GM21390 (cell line): ENCODE measurements around the gene SLC2A13.
A peak's percentile ranks its signal among the peaks of the same experiment; 100 is the strongest.
"Not testable (repeated sequence)": the region's sequence is repeated elsewhere in the genome, so short reads cannot be mapped to it uniquely, and the experiment has no call there.

ENCODE experiments used
- ATAC-seq: cut with Tn5 transposase; IDR thresholded peaks from one replicate; pipeline ENCODE4 v1.9.1; 2021; ENCODE audit not compliant: unreplicated experiment

SLC2A13 gene

DNA sequence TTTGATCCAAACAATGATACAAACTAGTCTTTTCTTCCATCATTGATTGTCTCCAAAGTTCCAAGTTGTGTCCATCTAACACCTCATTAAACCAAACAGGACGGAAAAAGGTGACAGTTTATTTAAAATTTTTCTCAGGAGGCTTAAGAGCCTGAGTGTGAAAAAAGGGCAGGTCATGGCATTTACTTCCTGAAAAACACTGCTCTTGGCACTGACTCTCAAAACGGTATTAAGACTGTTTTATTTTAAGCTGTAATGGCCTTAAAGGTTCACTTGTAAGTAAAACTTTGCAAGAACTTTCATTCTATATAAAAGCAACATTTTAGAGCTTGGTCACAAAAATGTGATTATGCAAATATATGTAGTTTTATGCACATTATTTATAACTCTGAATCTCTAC lies 222.5 kb downstream of the SLC2A13 start:
- ATAC-seq = no peak

DNA sequence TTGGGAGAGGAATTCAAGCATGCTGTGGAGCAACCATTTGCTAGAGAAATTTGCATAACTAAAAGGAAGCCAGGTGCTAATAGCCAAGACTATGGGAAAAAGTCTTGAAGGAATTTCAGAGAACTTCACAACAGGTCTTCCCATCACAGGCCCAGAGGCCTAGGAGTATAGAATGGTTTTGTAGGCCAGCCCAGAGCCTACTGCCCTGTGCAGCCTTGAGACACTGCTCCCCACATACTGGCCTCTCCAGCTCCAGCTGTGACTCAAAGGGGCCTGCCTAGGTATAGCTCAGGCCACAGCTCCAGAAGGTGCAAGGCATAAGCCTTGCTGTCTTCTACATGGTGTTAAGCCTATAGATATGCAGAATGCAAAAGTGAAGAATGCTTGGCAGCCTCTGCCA lies 227.1 kb downstream of the SLC2A13 start:
- ATAC-seq = no peak

DNA sequence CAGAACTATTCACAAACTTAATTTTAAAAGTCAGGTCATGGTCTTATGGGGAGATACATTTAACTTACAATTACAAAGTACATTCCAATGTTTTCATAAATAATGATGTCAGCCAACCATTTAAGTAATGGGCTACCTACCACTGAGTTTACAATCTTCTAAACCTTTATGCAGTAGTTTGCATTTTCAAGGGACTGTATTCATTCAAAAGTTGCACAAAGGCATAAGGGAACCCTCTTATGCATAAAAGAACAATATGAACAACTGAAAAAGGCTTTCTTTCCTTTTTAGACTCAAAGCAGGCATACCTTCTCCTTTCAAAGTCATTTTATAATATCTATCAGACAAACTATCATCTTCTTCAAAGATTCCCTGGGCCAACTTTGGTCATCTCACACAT lies 230.2 kb downstream of the SLC2A13 start:
- ATAC-seq = no peak

DNA sequence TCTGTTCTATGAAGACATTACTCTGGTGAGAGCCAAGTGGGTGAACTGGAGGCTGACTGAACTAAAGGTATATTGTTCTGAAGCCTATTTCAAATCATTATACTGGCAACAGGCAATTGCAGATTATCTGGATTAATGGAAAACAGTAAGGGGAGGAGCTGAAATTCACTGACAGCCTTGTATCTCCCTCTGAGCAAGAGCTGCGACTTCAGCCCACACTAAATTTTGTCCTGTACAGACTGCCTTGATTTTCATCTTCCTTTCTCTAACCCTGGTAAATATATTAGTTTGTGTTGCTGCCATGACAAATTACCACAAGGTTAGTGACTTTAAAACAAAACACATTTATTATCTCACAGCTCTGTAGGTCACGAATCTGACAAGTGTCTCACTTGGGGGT lies 231.1 kb downstream of the SLC2A13 start:
- ATAC-seq = no peak

DNA sequence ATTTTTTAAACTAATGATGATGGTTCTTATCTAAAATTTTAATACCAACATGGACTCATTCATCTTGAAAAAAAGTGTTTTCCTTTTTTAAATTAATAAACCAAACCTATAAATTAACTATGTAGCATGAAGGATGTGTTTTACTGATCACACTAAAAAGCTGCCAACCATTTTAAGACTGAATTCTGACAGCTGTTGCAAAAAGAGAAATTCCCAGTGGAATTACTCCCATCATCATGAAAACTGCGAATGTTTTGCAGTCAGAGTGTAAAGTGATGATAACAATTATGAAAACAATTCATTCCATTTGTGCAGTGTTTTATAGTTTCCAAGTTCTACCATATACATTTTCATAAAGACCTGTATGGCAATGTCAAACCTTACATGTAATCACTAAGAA lies 232.8 kb downstream of the SLC2A13 start:
- no peak for ATAC-seq

DNA sequence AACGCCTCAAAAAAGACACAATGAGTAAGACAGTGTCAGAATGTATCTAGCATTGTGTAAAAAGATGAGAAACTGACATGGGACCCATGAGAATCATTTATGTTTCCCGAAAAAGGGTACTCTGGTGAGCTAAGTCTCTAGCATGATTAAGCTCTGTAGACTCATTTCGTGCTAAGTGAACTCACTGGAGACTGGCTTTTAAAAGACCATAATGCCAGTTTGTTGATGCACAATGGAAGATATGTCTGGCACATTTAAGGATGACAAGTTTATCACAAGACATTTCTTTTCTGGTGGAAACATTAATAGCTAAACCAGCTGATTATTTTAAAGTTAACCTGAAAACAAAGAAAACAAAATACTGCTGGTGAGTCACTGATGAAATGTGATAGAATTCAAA lies 233.5 kb downstream of the SLC2A13 start:
- ATAC-seq = no peak

DNA sequence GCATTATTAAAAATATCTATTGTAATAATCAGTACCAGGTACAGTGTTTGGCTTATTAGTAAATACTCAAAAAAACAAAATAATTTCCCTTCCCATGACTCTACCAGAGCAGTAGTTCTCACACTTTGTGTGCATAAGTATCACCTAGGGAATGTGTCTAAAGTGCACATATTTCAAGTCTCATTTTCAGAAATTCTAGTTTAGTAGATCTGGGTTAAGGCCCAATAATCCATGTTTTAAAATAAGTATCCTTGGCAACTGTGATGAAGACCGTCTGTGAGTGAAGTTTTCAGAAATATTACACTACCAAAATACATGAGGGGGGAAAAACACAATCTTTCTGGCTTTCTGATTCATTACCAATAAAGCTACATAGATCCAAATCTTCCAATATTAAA lies 237.6 kb downstream of the SLC2A13 start:
- ATAC-seq = no peak

DNA sequence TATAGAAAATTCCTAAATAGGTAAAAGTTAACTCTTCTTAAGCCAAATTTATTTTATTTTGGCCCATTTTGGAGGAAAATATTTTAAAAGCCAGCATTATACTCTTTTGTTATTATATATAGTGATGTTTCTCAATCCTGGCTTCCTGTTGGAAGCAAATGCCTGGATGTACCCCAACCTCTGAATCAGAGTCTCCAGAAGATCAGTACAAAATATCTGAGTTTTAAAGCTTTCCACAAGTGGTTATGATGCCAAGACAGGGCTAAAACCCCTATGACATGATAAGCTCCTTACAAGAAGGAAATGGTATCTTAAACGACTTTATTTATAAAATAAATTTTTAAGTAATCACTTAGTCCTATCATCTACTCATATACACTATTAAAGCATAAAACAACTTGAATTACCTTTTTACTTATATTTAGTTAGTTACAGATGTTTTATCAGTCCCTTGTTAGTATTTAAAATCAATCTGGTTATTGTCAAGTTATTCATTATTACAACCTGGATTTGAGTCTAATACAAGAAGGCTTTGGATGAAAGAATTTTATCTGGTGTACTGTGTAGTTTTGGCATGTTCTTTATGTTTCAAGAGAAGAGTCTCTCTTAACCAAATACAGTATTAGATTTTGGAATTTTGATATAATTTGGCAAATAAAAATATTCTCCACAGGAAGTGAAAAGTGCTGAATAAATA lies 238.1 kb downstream of the SLC2A13 start:
- ATAC-seq = no peak

DNA sequence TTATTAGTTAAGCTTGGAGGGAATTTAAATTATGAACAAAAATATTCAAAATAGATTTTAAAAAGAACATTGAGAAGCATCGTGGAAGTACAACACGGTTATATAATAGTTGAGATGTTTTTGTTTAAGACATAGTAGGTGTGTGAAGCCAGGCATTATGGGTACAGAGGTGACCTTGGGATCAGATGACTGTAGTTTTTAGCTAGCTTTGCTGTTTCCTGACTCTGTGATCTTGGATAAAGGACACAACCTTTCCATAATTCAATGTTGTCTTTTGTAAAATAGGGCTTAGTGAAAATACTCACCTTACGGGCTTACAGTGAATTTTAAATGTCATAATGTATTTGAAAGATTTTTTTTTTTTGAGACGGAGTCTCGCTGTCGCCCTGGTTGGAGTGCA lies 239.7 kb downstream of the SLC2A13 start:
- no peak for ATAC-seq

DNA sequence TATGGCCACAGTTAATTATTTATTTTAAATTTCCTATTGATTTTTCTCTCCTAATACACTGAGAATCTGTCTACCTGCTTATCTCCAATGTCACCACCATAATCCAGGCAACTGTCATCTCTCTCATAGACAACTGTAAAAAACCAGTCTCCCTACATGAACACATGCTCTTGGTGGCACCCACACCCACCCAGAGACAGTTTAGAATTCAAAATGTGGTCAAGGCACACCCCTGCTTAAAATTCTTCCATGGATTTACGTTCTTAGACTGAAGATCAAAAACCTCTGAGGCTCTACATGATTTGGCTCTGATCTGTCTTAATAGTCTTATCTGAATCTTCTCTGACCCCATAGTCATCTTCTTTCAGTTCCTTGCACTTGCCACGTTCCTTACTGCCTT lies 245.2 kb downstream of the SLC2A13 start:
- no peak for ATAC-seq

DNA sequence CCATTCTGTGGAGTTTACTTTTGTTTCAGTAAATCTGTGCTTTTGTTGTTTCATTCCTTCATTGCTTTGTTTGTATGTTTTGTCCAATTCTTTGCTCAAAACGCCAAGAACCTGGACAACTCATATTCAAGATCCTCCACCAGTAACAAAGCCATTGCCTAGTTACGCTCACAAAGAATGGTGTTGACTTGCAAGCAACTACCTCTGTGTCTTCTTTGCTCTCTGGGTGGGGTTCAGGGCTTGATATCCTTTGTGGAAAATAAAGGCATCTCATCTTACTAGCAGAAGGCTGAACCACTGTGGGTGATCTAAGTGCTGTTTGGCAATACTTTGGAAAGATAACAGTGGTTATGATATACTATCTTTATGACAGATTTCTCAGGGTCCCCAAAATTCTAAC lies 252.9 kb downstream of the SLC2A13 start:
- no peak for ATAC-seq

DNA sequence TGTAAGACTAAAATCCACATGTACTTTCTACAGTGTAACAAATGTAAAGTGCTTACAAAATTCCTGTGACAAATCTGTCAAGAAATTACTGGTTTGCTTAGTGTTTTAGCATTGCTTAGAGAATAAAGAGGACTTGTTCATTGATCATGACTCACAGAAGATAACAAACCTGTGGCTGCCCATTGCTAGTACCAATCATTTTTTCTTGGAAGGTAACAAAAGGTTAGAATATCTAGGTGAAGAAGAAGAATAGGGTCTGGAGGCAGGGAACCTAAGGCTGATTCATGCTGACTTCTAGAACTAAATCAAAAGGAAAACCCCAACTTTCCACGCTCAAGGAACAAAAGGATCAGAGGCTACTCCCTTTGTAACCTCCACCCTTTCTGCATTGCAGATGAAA lies 253.5 kb downstream of the SLC2A13 start:
- ATAC-seq = no peak

DNA sequence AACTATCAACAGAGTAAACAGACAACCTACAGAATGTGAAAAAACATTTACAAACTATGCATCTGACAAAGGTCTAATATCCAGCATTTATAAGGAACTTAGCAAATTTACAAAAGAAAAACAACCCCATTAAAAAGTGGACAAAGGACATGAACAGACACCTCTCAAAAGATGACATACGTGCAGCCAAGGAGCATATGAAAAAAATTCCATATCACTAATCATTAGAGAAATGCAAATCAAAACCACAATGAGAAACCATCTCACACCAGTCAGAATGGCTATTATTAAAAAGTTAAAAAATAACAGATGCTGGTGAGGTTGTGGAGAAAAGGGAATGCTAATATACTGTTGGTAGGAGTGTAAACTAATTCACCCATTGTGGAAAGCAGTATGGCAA lies 257.7 kb downstream of the SLC2A13 start:
- not testable (repeated sequence) for ATAC-seq

DNA sequence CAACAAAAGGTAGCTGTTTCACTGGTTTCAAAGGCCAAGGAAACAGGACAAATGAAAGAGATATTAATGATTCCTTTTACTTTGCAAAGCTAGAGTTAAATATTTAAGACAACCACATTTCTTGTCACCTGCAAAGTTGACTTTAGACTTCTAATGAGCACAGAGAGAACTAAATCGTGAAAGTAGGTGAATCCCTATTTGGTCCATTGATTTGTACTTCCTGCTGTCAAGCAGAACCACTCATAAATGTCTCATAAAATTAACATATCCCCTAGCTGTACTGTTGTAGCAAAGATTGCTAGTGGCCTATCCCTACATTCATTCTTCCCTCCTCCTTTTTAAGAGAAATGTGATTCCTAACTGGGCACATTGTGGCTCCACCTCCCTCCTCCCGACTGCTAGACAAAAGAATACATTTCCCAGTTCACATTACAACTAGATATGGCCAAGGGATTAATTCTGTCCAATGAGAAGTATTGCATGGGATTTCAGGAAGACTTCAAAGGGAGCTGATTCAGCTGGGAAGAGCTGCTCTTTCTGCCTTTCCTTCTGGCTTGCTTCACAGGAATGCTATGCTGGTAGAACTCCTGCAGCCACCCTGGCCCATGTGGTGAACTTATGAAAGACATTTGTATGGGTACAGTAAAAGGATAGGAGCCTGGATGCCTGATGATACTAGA lies 258.8 kb downstream of the SLC2A13 start:
- ATAC-seq = peak; percentile 53

DNA sequence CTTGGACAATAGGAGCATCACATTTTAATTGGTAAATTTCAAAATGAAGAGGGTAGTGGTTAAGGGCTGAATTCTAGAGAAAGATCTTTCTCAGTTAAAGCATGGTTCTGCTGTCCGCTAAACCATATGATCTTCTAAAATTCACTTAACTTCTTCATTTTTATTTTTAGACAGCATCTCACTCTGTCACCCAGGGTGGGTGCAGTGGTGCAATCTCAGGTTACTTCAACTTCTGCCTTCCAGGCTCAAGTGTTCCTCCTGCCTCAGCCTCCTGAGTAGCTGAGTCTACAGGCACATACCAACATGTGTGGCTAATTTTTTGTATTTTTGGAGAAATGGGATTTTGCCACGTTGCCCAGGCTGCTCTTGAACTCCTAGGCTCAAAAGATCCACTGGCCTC lies 259.6 kb downstream of the SLC2A13 start:
- no peak for ATAC-seq

DNA sequence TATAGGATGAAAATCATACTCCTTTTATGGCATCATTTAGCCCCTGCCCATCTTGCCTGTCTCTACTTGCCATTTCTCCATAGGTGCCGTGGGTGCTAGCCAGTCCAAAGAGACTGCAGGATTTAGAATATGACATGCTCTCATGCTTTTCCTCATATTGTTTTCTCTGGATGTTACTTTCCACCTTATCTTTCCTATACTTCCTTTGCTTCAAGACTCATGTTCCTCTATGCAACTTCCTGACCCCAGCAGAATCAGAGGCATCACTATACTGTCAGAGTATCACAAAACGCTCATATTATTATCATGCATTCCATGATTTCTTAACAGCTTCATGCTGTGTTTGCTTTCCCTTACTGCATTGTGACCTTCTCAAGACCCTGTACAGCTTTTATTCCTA lies 265.5 kb downstream of the SLC2A13 start:
- ATAC-seq = no peak

DNA sequence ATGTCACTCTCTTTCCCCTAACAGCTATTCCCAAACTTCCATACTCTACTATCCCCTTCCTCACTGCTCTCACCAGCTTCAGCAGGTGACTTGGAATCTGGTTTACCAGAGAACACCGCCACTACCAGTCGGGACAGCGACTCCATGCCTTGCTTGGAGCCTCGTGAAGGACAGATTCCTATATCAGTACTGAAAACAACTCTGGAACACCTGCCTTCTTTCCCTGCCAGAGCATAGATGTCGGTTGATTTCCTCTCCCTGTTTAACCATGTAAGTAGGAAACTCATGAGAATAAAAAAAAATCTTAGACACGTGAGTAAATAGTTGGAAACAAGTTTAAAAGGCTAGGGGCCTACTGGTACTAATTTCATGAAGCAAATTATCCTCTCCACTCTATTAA lies 266.8 kb downstream of the SLC2A13 start:
- no peak for ATAC-seq

DNA sequence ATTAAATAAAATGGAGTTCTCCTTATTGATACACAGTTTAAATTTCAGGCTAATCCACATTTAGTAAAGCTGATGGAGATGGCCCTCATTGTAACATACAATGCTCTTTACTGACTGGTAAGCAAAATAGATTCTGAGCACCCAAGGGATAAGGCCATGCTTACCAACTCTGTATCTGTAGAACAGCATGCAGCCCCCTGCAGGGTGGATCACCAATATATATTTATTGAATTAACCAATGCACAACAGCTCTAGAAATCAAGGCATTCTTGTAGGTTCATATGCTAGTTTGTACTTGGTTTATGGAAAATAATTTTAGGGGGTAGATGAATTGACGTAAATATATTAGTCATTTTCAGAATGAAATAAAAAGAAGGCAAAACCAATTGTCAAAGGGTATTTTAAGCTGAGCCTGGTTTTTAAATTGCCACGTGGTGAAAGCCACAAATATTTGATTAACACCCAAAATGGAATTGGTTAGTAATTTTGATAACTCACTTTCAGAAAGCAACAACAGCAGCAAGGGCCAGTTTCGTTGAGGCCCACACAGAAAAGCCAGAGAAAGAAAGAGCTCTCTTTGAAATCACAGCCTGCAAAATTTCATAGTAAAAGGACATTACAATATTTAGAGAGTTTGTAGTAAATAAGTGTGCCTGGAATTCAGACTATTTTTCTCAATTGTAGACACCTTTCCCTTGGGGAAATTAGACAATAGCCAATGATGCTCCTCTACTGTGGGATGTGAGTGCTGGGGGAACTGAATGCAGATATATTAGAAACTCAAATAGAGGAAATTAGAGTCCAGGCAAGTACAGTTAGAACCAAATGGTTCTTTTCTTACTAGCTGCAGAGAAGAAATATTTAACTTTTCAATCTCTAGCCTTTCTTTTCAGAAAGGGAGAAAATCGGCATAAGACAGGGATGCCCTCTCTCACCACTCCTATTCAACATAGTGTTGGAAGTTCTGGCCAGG lies 270.1 kb downstream of the SLC2A13 start:
- ATAC-seq = peak; percentile 74

DNA sequence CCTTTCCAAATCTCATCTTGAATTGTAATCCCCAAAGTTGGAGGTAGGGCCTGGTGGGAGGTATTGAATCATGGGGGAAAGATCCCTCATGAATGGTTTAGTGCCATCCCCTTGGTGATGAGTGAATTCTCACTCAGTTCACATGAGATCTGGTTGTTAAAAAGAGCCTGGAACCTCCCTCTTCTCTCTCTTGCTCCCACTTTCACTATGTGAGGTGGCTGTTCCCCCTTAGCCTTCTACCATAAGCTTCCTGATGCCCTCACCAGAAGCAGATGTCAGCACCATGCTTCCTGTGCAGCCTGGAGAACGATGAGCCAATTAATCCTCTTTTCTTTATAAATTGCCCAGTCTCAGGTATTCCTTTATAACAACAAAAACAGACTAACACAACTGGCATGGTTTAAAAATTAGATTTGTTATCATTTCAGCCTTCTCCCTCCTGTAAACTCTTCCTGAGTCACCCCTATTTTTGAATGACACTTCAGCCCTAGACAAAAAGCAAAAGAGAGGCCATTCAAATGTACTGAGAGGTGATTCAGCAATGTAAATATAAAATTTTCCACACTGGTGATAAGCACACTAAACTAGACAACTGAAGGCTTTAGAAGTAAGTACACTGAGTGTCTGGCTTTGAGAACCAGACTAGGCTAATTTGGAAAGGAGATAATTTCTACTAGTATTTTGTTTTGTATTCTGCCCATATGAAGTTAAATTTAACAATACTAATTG lies 274.1 kb downstream of the SLC2A13 start:
- ATAC-seq = no peak

DNA sequence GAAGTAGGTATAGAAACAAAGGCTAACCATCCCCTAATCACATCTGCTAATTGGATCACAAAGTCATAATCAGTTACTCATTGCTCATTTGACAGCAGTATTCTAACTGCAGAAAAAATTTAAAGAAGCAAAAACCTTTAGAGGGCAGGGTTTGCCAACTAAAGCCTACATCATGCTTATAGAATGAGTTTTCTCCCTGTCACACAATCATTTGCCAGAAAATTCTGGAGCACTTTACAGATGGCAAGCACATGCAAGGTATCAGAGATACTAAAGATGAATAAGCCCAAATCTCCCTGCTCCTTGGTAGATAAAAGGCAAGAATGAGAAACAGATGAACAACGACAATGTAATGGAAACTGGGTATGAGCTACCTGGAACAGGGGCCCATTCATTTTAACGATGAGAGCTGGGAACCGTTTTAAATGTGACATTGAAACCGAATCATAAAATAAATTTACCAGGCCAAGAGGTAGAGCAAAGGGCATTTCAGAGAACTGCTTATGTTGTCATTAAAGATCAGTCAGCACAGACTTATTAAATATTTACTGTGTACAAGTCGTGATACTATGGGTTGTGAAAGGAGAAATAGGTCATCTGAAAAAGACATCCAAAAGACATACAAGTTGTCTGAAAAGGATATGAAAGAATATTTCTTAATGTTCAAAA lies 274.9 kb downstream of the SLC2A13 start:
- no peak for ATAC-seq

DNA sequence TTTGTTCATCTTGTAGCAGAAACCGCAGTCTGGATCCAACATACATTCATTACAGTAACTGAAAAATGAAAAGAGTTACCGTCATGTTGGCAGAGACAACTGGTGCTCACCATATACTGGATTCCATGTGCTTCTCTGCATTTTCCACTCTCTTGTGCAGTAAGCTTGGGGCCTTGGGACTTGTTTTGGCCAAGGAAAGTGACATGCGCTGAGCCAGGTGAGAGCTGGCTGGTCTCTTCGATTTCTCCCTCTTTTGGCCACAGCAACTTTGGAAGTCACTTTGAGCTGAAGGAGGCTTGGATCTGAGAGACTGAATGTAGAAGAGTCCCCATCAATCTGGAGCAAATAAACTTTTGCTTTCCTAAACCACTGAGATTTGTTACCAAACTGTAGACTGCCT lies 275.7 kb downstream of the SLC2A13 start:
- ATAC-seq = no peak
